Ishikawa (cell line): ENCODE measurements around the gene PIM3.

Source experiments
- CEBPB ChIP-seq: IDR thresholded peaks from 2 replicates; pipeline ENCODE4 v1.6.1; 2012
- EGR1 ChIP-seq: IDR thresholded peaks from 2 replicates; pipeline ENCODE4 v1.6.1; 2012
- EP300 ChIP-seq: IDR thresholded peaks from 2 replicates; pipeline ENCODE4 v1.6.1; 2012; ENCODE audit warnings: borderline replicate concordance
- FOXM1 ChIP-seq: IDR thresholded peaks from 2 replicates; pipeline ENCODE4 v1.6.1; 2012; ENCODE audit warnings: low read depth, borderline replicate concordance
- MAX ChIP-seq: IDR thresholded peaks from 2 replicates; pipeline ENCODE4 v1.6.1; 2012
- NFIC ChIP-seq: IDR thresholded peaks from 2 replicates; pipeline ENCODE4 v1.6.1; 2012
- RAD21 ChIP-seq: IDR thresholded peaks from 2 replicates; pipeline ENCODE4 v1.6.1; 2012; ENCODE audit warnings: low read depth
- REST ChIP-seq: IDR thresholded peaks from 2 replicates; pipeline ENCODE4 v1.6.1; 2012; ENCODE audit warnings: low read depth, mild to moderate bottlenecking
- TAF1 ChIP-seq: IDR thresholded peaks from 2 replicates; pipeline ENCODE4 v1.6.1; 2012; ENCODE audit warnings: low read depth, mild to moderate bottlenecking
- TCF12 ChIP-seq: IDR thresholded peaks from 2 replicates; pipeline ENCODE4 v1.6.1; 2012; ENCODE audit warnings: low read depth
- TEAD4 ChIP-seq: IDR thresholded peaks from 2 replicates; pipeline ENCODE4 v1.6.1; 2012
- YY1 ChIP-seq: IDR thresholded peaks from 2 replicates; pipeline ENCODE4 v1.6.1; 2012; ENCODE audit warnings: low read depth
- ZBTB7A ChIP-seq: IDR thresholded peaks from 2 replicates; pipeline ENCODE4 v1.6.1; 2012; ENCODE audit warnings: low read depth
- TF ChIP-seq, protein P1 (sequence below): IDR thresholded peaks from 2 replicates; pipeline ENCODE4 v1.6.1; 2012

GRCh38 chr22:49971232-49972162, 10.9 kb downstream of the PIM3 start:
- TF ChIP-seq MAX (peak; percentile 15; the same call in 1 of the 2 replicates), EGR1 (peak; percentile 85), TAF1 (no peak), NFIC (no peak), ZBTB7A (no peak), EP300 (0 out of 2 replicates have a peak, but pooled peaks have one; percentile 23), REST (no peak), RAD21 (no peak), FOXM1 (no peak), YY1 (no peak), CEBPB (no peak), TEAD4 (no peak), TCF12 (no peak; the same call in 1 of the 2 replicates)
- TF ChIP-seq, protein P1, sequence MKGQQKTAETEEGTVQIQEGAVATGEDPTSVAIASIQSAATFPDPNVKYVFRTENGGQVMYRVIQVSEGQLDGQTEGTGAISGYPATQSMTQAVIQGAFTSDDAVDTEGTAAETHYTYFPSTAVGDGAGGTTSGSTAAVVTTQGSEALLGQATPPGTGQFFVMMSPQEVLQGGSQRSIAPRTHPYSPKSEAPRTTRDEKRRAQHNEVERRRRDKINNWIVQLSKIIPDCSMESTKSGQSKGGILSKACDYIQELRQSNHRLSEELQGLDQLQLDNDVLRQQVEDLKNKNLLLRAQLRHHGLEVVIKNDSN, result no peak
